OCI-LY7 (cell line): Measurements from ENCODE around the gene C1orf50.

Experiments used
- EZH2phosphoT487 ChIP-seq: fragments of 200-600 bp; sonication (generic); IDR thresholded peaks from 2 replicates; pipeline ENCODE4 v1.6.1; 2018; ENCODE audit warnings: low read depth, borderline replicate concordance, mild to moderate bottlenecking, mixed run types, antibody characterized with exemption, low read length, moderate library complexity, mixed read lengths
- TF ChIP-seq, protein P1 (sequence below): fragments of 200-600 bp; sonication (generic); conservative IDR thresholded peaks from 2 replicates; pipeline ENCODE4 v1.5.1; 2014; ENCODE audit warnings: mild to moderate bottlenecking, antibody characterized with exemption, low read length, moderate library complexity, mixed read lengths

DNA sequence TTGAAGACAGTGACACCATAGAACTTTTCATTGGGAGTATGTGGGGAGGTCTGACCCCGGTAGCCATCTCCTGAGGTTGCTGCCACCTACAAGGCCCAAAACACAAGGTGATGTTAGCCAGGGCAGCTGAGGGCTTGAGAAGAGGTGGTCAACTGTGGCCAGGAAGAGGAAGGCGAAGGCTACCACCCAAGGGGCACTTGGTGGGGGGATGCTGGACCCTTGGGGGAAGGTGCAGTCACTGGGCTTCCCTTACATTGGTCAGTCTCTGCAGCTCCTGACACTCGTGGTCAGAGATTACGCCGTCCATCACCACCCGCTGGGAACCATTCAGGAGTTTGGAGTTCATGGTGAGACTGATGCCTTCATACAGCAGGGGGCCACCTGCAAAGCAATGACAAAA, 14.8 kb upstream of the C1orf50 start:
- TF ChIP-seq, protein P1, sequence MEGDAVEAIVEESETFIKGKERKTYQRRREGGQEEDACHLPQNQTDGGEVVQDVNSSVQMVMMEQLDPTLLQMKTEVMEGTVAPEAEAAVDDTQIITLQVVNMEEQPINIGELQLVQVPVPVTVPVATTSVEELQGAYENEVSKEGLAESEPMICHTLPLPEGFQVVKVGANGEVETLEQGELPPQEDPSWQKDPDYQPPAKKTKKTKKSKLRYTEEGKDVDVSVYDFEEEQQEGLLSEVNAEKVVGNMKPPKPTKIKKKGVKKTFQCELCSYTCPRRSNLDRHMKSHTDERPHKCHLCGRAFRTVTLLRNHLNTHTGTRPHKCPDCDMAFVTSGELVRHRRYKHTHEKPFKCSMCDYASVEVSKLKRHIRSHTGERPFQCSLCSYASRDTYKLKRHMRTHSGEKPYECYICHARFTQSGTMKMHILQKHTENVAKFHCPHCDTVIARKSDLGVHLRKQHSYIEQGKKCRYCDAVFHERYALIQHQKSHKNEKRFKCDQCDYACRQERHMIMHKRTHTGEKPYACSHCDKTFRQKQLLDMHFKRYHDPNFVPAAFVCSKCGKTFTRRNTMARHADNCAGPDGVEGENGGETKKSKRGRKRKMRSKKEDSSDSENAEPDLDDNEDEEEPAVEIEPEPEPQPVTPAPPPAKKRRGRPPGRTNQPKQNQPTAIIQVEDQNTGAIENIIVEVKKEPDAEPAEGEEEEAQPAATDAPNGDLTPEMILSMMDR: no peak
- TF ChIP-seq EZH2phosphoT487: no peak
